Measurements from ENCODE around the gene C1orf105.
"Not testable (repeated sequence)": the region's sequence is repeated elsewhere in the genome, so short reads cannot be mapped to it uniquely, and the experiment has no call there.

Gene C1orf105

GRCh38 chr1:172420385-172420784, at the start of gene C1orf105:
Gene C1orf105, plus strand, starts transcription at chr1:172420685. Its CDS starts 201 bp downstream, at chr1:172420886.
- no peak for DNase-seq

- DNase-seq, result not testable (repeated sequence)
These were observed 48.8 kb upstream of the C1orf105 start for GRCh38 chr1:172371646-172372045.

- DNase-seq, result no peak
These were observed 46.6 kb upstream of the C1orf105 start for GRCh38 chr1:172373864-172374263.

GRCh38 chr1:172375211-172375631, 45.3 kb upstream of the C1orf105 start:
- DNase-seq, result no peak

GRCh38 chr1:172376431-172376830, 44.1 kb upstream of the C1orf105 start:
- no peak for DNase-seq

- DNase-seq, result no peak
These were observed 42.9 kb upstream of the C1orf105 start for GRCh38 chr1:172377565-172377964.

- no peak for DNase-seq
These were observed 42.2 kb upstream of the C1orf105 start for GRCh38 chr1:172378109-172378760.

GRCh38 chr1:172380441-172381244, 39.8 kb upstream of the C1orf105 start:
- no peak for DNase-seq

- no peak for DNase-seq
These were observed 38.5 kb upstream of the C1orf105 start for GRCh38 chr1:172381946-172382345.

GRCh38 chr1:172382406-172382805, 38.1 kb upstream of the C1orf105 start:
- no peak for DNase-seq

- DNase-seq, result no peak
These were observed 37.5 kb upstream of the C1orf105 start for GRCh38 chr1:172382990-172383389.

- no peak for DNase-seq
These were observed 36.9 kb upstream of the C1orf105 start for GRCh38 chr1:172383536-172383935.

- DNase-seq, result no peak
These were observed 35.8 kb upstream of the C1orf105 start for GRCh38 chr1:172384656-172385055.

- no peak for DNase-seq
These were observed 34.4 kb upstream of the C1orf105 start for GRCh38 chr1:172386046-172386445.

- no peak for DNase-seq
These were observed 32.0 kb upstream of the C1orf105 start for GRCh38 chr1:172388490-172388889.

- DNase-seq, result no peak
These were observed 30.2 kb upstream of the C1orf105 start for GRCh38 chr1:172390301-172390682.

- DNase-seq, result no peak
These were observed 29.6 kb upstream of the C1orf105 start for GRCh38 chr1:172390683-172391551.

GRCh38 chr1:172391976-172392375, 28.5 kb upstream of the C1orf105 start:
- DNase-seq, result no peak

GRCh38 chr1:172393354-172393753, 27.1 kb upstream of the C1orf105 start:
- DNase-seq, result no peak

- DNase-seq, result peak; percentile 75
These were observed 26.2 kb upstream of the C1orf105 start for GRCh38 chr1:172394141-172394751.

- DNase-seq, result no peak
These were observed 25.7 kb upstream of the C1orf105 start for GRCh38 chr1:172394811-172395210.

- DNase-seq, result no peak
These were observed 24.9 kb upstream of the C1orf105 start for GRCh38 chr1:172395576-172395975.

GRCh38 chr1:172397221-172397620, 23.3 kb upstream of the C1orf105 start:
- no peak for DNase-seq
